SK-N-SH (cell line): ENCODE measurements around the gene SSX2IP.

Experiments used
- ELF1 ChIP-seq: IDR thresholded peaks from 2 replicates; pipeline ENCODE4 v1.4.0; 2012
- EP300 ChIP-seq, 2 experiments: IDR thresholded peaks; 2 replicates each; pipeline versions ENCODE4 v1.4.0 to v1.6.1; 2012; ENCODE audit warnings: borderline replicate concordance in 1 of 2, low read depth in 1 of 2, low read length in 1 of 2
- GABPA ChIP-seq: IDR thresholded peaks from 2 replicates; pipeline ENCODE4 v1.4.0; 2012; ENCODE audit warnings: low read depth, mild to moderate bottlenecking
- NFIC ChIP-seq: IDR thresholded peaks from 2 replicates; pipeline ENCODE4 v1.4.0; 2012; ENCODE audit warnings: borderline replicate concordance
- NRF1 ChIP-seq: IDR thresholded peaks from 2 replicates; pipeline ENCODE4 v1.6.1; 2012; ENCODE audit warnings: low read depth, mild to moderate bottlenecking, low read length
- RAD21 ChIP-seq: IDR thresholded peaks from 2 replicates; pipeline ENCODE4 v1.6.1; 2012; ENCODE audit warnings: mild to moderate bottlenecking, low read length
- RCOR1 ChIP-seq: fragments of 150-350 bp; IDR thresholded peaks from 2 replicates; pipeline ENCODE4 v1.6.1; 2017; ENCODE audit warnings: antibody characterized with exemption, low read length
- RFX5 ChIP-seq: IDR thresholded peaks from 2 replicates; pipeline ENCODE4 v1.6.1; 2012; ENCODE audit warnings: mild to moderate bottlenecking, improper control_type of control experiment, low read length
- TCF12 ChIP-seq: IDR thresholded peaks from 2 replicates; pipeline ENCODE4 v1.4.0; 2012
- TF ChIP-seq, protein P1 (sequence below): fragments of 200-600 bp; sonication (generic); IDR thresholded peaks from 2 replicates; pipeline ENCODE4 v1.6.1; 2017; ENCODE audit warnings: antibody characterized with exemption, mild to moderate bottlenecking, moderate library complexity
- TF ChIP-seq, protein P2 (sequence below): IDR thresholded peaks from 2 replicates; pipeline ENCODE4; 2012

DNA sequence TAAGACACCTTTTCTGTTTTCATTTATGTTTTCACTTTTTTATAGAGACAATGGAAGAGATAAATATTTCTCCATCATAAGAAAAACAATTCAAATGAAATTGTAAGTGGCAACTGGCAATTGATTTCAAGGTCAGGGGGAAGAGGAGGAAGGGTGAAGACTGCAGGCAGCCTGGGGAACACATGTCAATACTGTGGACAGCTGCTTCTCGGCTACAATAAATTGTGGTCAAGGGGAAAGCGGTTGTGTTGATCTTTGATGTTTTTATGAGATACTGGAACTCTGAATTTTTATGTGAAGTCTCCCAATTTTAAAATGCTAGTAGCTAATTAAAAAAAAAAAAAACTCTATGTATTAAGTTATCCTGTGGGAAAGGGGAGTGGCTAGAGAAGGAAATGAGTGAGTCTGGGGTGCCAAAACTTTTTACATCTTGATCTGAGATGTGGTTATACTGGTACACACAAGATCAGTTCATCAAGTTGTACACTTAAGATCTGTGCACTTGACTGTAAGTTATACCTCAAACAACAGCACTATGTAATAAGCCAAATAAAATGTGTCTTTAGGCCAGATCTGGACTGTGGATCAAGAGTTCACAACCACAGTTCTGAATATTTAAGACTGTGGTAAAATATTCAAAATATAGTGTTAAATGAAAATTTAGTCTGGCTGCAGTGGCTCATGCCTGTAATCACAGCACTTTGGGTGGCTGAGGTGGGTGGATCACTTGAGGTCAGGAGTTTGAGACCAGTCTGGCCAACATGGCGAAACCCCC, 18.0 kb downstream of the SSX2IP start:
- TF ChIP-seq RCOR1 (no peak), RAD21 (no peak), NFIC (no peak), ELF1 (no peak), TCF12 (no peak), NRF1 (no peak), RFX5 (no peak), EP300 (IDR thresholded peaks at IDR 0.05; ENCODE audit: borderline replicate concordance in 1 of 2, low read depth in 1 of 2, low read length in 1 of 2) (no peak), GABPA (no peak)
- TF ChIP-seq, protein P1, sequence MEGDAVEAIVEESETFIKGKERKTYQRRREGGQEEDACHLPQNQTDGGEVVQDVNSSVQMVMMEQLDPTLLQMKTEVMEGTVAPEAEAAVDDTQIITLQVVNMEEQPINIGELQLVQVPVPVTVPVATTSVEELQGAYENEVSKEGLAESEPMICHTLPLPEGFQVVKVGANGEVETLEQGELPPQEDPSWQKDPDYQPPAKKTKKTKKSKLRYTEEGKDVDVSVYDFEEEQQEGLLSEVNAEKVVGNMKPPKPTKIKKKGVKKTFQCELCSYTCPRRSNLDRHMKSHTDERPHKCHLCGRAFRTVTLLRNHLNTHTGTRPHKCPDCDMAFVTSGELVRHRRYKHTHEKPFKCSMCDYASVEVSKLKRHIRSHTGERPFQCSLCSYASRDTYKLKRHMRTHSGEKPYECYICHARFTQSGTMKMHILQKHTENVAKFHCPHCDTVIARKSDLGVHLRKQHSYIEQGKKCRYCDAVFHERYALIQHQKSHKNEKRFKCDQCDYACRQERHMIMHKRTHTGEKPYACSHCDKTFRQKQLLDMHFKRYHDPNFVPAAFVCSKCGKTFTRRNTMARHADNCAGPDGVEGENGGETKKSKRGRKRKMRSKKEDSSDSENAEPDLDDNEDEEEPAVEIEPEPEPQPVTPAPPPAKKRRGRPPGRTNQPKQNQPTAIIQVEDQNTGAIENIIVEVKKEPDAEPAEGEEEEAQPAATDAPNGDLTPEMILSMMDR, result no peak
- TF ChIP-seq, protein P2, sequence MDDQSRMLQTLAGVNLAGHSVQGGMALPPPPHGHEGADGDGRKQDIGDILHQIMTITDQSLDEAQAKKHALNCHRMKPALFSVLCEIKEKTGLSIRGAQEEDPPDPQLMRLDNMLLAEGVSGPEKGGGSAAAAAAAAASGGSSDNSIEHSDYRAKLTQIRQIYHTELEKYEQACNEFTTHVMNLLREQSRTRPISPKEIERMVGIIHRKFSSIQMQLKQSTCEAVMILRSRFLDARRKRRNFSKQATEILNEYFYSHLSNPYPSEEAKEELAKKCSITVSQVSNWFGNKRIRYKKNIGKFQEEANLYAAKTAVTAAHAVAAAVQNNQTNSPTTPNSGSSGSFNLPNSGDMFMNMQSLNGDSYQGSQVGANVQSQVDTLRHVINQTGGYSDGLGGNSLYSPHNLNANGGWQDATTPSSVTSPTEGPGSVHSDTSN, result no peak
